DND-41 (cell line): ENCODE measurements around the gene PHF24.

ENCODE experiments used
- CTCF ChIP-seq: IDR thresholded peaks from 2 replicates; pipeline ENCODE4 v1.5.1; 2012; ENCODE audit warnings: borderline replicate concordance, low read length, moderate library complexity, mild to moderate bottlenecking; ENCODE audit not compliant: poor library complexity, severe bottlenecking; ENCODE audit errors: extremely low read depth
- EZH2 ChIP-seq: IDR thresholded peaks from 3 replicates; pipeline ENCODE4 v1.6.1; 2012; ENCODE audit warnings: borderline replicate concordance, low read depth, mild to moderate bottlenecking, moderate library complexity, low read length, inconsistent platforms; ENCODE audit not compliant: severe bottlenecking

DNA sequence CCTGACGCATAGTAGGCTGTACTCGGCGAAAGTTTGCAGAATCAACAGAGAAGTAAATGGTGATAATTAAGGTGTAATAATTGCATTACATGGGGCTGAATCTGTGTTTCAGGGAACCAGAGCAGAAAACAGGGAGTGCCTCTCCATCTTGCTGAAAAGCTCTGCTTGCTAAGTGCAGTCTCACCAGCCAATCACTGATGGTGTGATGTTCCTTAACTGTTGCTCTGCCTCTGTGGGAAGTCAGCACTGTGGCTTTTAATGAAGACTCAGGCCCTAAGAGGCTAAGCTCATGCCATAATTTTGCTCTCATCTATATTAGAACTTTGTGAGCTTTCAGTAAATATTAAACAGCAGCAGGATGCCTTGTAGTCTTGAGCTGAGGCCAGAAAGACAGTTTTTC is 4.5 kb downstream of the PHF24 start:
- TF ChIP-seq CTCF: no peak
- TF ChIP-seq EZH2: no peak
